Prostate gland (tissue), 2 donors: ENCODE data around the gene GAD2.

Experiments used
- POLR2A ChIP-seq: fragments of 450-650 bp; IDR thresholded peaks from one replicate; pipeline ENCODE4 v1.6.1; 2016; ENCODE audit warnings: antibody characterized with exemption, mild to moderate bottlenecking
- TF ChIP-seq, protein P1 (sequence below), 4 experiments: fragments of 200-600 bp in 2 of 4; fragments of 450-650 bp in 2 of 4; sonication (generic) in 2 of 4; IDR thresholded peaks; 1 replicate in 3 of 4; 2 replicates in 1 of 4; pipeline ENCODE4 v1.5.1; 2016 to 2019; ENCODE audit warnings: antibody characterized with exemption in 4 of 4, mild to moderate bottlenecking in 2 of 4, moderate library complexity in 2 of 4

DNA sequence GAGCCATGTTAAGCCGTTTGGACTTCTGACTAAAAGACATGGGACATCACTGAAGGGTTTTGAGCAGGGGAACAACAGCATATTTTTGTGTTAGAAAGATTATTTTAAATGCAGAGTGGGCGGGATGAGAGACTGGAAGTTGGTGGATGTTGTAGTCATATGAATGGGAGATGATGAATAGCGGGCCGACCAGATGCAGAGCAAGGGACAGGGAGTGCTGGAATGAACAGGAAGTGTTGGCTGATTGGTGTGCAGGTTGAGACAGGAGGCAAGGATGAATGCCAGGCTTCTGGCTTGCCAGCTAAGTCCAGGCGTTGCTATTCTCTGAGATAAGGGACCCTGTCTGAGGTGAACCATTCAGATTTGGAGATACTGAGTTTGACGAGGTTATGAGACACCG is 38.0 kb downstream of the GAD2 start:
- TF ChIP-seq, protein P1, sequence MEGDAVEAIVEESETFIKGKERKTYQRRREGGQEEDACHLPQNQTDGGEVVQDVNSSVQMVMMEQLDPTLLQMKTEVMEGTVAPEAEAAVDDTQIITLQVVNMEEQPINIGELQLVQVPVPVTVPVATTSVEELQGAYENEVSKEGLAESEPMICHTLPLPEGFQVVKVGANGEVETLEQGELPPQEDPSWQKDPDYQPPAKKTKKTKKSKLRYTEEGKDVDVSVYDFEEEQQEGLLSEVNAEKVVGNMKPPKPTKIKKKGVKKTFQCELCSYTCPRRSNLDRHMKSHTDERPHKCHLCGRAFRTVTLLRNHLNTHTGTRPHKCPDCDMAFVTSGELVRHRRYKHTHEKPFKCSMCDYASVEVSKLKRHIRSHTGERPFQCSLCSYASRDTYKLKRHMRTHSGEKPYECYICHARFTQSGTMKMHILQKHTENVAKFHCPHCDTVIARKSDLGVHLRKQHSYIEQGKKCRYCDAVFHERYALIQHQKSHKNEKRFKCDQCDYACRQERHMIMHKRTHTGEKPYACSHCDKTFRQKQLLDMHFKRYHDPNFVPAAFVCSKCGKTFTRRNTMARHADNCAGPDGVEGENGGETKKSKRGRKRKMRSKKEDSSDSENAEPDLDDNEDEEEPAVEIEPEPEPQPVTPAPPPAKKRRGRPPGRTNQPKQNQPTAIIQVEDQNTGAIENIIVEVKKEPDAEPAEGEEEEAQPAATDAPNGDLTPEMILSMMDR (IDR thresholded peaks at IDR 0.05): no peak
- TF ChIP-seq POLR2A: no peak
